GM12878 (cell line): ENCODE results near the gene ZFAND2B.

ENCODE experiments used
- EZH2 ChIP-seq: IDR thresholded peaks from 2 replicates; pipeline ENCODE4 v1.6.1; 2012; ENCODE audit warnings: low read depth, mild to moderate bottlenecking, control low read depth, inconsistent platforms, low read length, borderline replicate concordance; ENCODE audit not compliant: control insufficient read depth
- MEF2A ChIP-seq: IDR thresholded peaks from 2 replicates; pipeline ENCODE4 v1.6.1; 2011; ENCODE audit warnings: low read depth, mild to moderate bottlenecking, low read length, moderate library complexity; ENCODE audit not compliant: insufficient read depth
- NR2C2 ChIP-seq: IDR thresholded peaks from 2 replicates; pipeline ENCODE4 v1.6.1; 2011; ENCODE audit warnings: borderline replicate concordance, low read depth; ENCODE audit not compliant: control insufficient read depth, insufficient read length
- POLR2A ChIP-seq: IDR thresholded peaks from 2 replicates; pipeline ENCODE4 v1.6.1; 2011; ENCODE audit warnings: low read depth, mild to moderate bottlenecking, low read length
- SP1 ChIP-seq: IDR thresholded peaks from one replicate; pipeline ENCODE4 v1.6.1; 2011; ENCODE audit warnings: low read depth, low read length
- TAF1 ChIP-seq: IDR thresholded peaks from 2 replicates; pipeline ENCODE4 v1.6.1; 2011; ENCODE audit warnings: mild to moderate bottlenecking, low read depth, low read length, borderline replicate concordance
- TF ChIP-seq, protein P1 (sequence below): IDR thresholded peaks from 2 replicates; pipeline ENCODE4 v1.6.1; 2011; ENCODE audit warnings: low read depth, low read length, improper control_type of control experiment, borderline replicate concordance
- TF ChIP-seq, protein P2 (sequence below): IDR thresholded peaks from 2 replicates; pipeline ENCODE4 v1.6.1; 2012; ENCODE audit warnings: low read length, inconsistent platforms

DNA sequence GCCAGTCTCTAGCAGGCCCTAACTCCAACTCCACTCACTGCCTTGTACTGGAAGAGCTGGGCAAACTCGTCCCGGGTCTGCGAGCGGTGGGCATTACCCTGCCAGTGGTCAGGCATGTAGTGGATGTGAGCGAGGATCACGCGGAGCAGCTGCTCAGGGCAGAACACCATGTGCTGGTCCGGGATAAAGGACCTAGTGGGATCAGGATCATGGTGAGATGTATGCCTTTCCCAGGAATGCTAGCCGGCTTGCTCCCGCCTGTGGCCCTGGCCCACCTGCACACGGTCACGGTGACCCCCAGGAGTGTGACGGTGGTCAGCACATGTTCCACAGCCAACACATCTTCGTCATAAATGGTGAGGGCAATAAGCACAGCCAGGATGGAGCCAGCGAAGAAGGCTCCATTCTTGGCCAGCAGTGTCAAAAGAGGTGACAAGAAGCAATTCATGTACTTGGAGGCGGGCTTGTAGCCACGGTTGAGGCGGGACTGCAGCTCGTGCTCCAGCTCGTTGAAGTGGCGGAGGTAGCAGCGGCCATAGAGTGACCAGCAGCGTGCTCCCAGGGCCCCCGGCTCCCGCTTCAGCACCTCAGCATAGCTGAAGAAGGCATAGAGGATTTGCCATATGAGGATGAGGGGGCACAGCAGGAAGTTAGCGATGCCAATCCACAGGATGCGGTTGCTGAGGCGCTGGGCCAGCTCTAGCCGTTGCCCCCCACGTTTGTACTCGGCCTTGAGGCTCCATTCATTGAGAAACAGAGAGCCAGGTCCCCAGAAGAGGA, 17.4 kb downstream of the ZFAND2B start:
- TF ChIP-seq NR2C2, result no peak
- TF ChIP-seq, protein P1, sequence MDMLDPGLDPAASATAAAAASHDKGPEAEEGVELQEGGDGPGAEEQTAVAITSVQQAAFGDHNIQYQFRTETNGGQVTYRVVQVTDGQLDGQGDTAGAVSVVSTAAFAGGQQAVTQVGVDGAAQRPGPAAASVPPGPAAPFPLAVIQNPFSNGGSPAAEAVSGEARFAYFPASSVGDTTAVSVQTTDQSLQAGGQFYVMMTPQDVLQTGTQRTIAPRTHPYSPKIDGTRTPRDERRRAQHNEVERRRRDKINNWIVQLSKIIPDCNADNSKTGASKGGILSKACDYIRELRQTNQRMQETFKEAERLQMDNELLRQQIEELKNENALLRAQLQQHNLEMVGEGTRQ, result no peak
- no peak for TF ChIP-seq EZH2
- TF ChIP-seq, protein P2, sequence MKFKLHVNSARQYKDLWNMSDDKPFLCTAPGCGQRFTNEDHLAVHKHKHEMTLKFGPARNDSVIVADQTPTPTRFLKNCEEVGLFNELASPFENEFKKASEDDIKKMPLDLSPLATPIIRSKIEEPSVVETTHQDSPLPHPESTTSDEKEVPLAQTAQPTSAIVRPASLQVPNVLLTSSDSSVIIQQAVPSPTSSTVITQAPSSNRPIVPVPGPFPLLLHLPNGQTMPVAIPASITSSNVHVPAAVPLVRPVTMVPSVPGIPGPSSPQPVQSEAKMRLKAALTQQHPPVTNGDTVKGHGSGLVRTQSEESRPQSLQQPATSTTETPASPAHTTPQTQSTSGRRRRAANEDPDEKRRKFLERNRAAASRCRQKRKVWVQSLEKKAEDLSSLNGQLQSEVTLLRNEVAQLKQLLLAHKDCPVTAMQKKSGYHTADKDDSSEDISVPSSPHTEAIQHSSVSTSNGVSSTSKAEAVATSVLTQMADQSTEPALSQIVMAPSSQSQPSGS, result no peak
- no peak for TF ChIP-seq POLR2A
- no peak for TF ChIP-seq SP1
- TF ChIP-seq MEF2A, result no peak
- TF ChIP-seq TAF1, result no peak
